Esophagus muscularis mucosa (tissue), 4 donors: ENCODE data around the gene ZNF438. TPM values are rescaled to one million over a fixed set of nuclear protein-coding genes. Genes with fewer than 3 reads are reported as not detected.

Experiments used
- DNase-seq: peaks from one replicate; pipeline ENCODE4 v3.0.0-alpha.2; 2017; ENCODE audit errors: extremely low spot score
- H3K27ac ChIP-seq, 4 donors: fragments of 200-600 bp; sonication (generic); replicated peaks in 1 of 4; 1 replicate in 3 of 4; 2 replicates in 1 of 4; pipeline ENCODE4 v1.5.1; 2016 to 2019; ENCODE audit warnings: mild to moderate bottlenecking in 1 of 4
- H3K27me3 ChIP-seq, 4 donors: fragments of 200-600 bp; sonication (generic); one replicate each; pipeline versions ENCODE4 v1.5.1 to v1.6.0; 2016 to 2019
- H3K36me3 ChIP-seq, 4 donors: fragments of 200-600 bp; sonication (generic); one replicate each; pipeline ENCODE4 v1.5.1; 2016 to 2019
- H3K4me1 ChIP-seq, 4 donors: fragments of 200-600 bp; sonication (generic); one replicate each; pipeline ENCODE4 v1.5.1; 2016 to 2019
- H3K4me3 ChIP-seq, 4 donors: fragments of 200-600 bp; sonication (generic); 1 replicate in 2 of 4; 2 replicates in 2 of 4; pipeline ENCODE4 v1.5.1; 2016 to 2019; ENCODE audit warnings: mild to moderate bottlenecking in 4 of 4, moderate library complexity in 1 of 4
- H3K9me3 ChIP-seq, 4 donors: fragments of 200-600 bp; sonication (generic); 1 replicate in 3 of 4; 2 replicates in 1 of 4; pipeline ENCODE4 v1.5.1; 2016 to 2019
- CTCF ChIP-seq, 3 experiments: fragments of 200-600 bp in 2 of 3; fragments of 450-650 bp in 1 of 3; sonication (generic) in 2 of 3; IDR thresholded peaks; one replicate each; pipeline ENCODE4 v1.5.1; 2017 to 2019; ENCODE audit warnings: antibody characterized with exemption in 3 of 3, mild to moderate bottlenecking in 2 of 3, moderate library complexity in 1 of 3
- EP300 ChIP-seq: sonication (generic); formaldehyde crosslinking; IDR thresholded peaks from one replicate; pipeline ENCODE4 v1.6.1; 2017; ENCODE audit warnings: antibody characterized with exemption
- POLR2A ChIP-seq: fragments of 450-650 bp; IDR thresholded peaks from one replicate; pipeline ENCODE4 v1.6.1; 2017; ENCODE audit warnings: antibody characterized with exemption, moderate library complexity, mild to moderate bottlenecking, low read depth
- POLR2AphosphoS5 ChIP-seq, 2 donors: sonication (generic); formaldehyde crosslinking; IDR thresholded peaks; one replicate each; pipeline ENCODE4 v1.6.1; 2017; ENCODE audit warnings: antibody characterized with exemption in 2 of 2
- WGBS: methylation state at CpG from one replicate; pipeline ENCODE4 v1.1.5; 2018; 5-methylcytosine and 5-hydroxymethylcytosine counted together
- intact Hi-C: fragments of 100-400 bp; cut with DNase I; formaldehyde crosslinking; loops from one replicate; pipeline ENCODE4 v1.15.1; 2023
- total RNA-seq, 4 donors: library from RNA; depleted of rRNA; stranded (reverse); fragments of >200 nt; gene quantifications; one replicate each; pipeline versions ENCODE4 v1.1.0 to v1.2.1, GENCODE V29; 2016

The ZNF438 gene
- total RNA-seq, 4 donors from 2014 or later: 11.0 to 11.6 (median 11.3) TPM

- H3K27ac ChIP-seq: no peak overlapping the region
- no peaks in the 10 kb centered on the region for H3K27me3 ChIP-seq
- H3K36me3 ChIP-seq: peaks cover 0 to 5% (median 0%) of the 10 kb centered on the region in 4 donors
- no peak overlapping the region for H3K4me3 ChIP-seq
- DNase-seq: no peak
- 100% methylated on average over 2 of the region's 2 CpGs for WGBS
- intact Hi-C loops: no loop called here
- TF ChIP-seq POLR2AphosphoS5 (IDR thresholded peaks at IDR 0.05) (no peak), CTCF (IDR thresholded peaks at IDR 0.05) (no peak), POLR2A (no peak), EP300 (no peak)
- H3K4me1 ChIP-seq: no peaks in the 10 kb centered on the region
- H3K9me3 ChIP-seq: no peaks in the 10 kb centered on the region
These were observed 113.0 kb downstream of the ZNF438 start for GRCh38 chr10:30918651-30919050.

GRCh38 chr10:30917789-30918188 lies 113.9 kb downstream of the ZNF438 start:
- 69% methylated on average over 1 of the region's 1 CpG for WGBS
- Histone ChIP-seq H3K4me3 (no peak overlapping the region), H3K9me3 (no peaks in the 10 kb centered on the region), H3K36me3 (peaks cover 0 to 2% (median 0%) of the 10 kb centered on the region in 4 donors), H3K4me1 (peaks cover 0 to 3% (median 0%) of the 10 kb centered on the region in 4 donors), H3K27me3 (no peaks in the 10 kb centered on the region), H3K27ac (no peak overlapping the region)
- no peak for DNase-seq
- no peak for TF ChIP-seq POLR2A
- no peak for TF ChIP-seq CTCF (IDR thresholded peaks at IDR 0.05)
- TF ChIP-seq POLR2AphosphoS5 (IDR thresholded peaks at IDR 0.05): no peak
- no peak for TF ChIP-seq EP300
- intact Hi-C loops: no loop called here

GRCh38 chr10:30917067-30917466 lies 114.6 kb downstream of the ZNF438 start:
- H3K4me3 ChIP-seq: no peak overlapping the region
- H3K9me3 ChIP-seq: no peaks in the 10 kb centered on the region
- no peaks in the 10 kb centered on the region for H3K36me3 ChIP-seq
- no peaks in the 10 kb centered on the region for H3K27me3 ChIP-seq
- H3K4me1 ChIP-seq: peaks cover 0 to 10% (median 0%) of the 10 kb centered on the region in 4 donors
- intact Hi-C loops: no loop called here
- TF ChIP-seq POLR2AphosphoS5 (IDR thresholded peaks at IDR 0.05) (no peak), EP300 (no peak), CTCF (IDR thresholded peaks at IDR 0.05) (no peak)
- H3K27ac ChIP-seq: no peak overlapping the region
- no peak for DNase-seq
- WGBS: 86% methylated on average over 3 of the region's 3 CpGs

- H3K27me3 ChIP-seq: no peaks in the 10 kb centered on the region
- no peak overlapping the region for H3K27ac ChIP-seq
- no peak overlapping the region for H3K4me3 ChIP-seq
- intact Hi-C loops: no loop called here
- H3K36me3 ChIP-seq: no peaks in the 10 kb centered on the region
- H3K4me1 ChIP-seq: peaks cover 0 to 17% (median 0%) of the 10 kb centered on the region in 4 donors
- DNase-seq: no peak
- WGBS: 44% methylated on average over 1 of the region's 1 CpG
- no peak for TF ChIP-seq CTCF (IDR thresholded peaks at IDR 0.05)
- TF ChIP-seq POLR2A: no peak
- TF ChIP-seq EP300: no peak
- no peak for TF ChIP-seq POLR2AphosphoS5 (IDR thresholded peaks at IDR 0.05)
- H3K9me3 ChIP-seq: no peaks in the 10 kb centered on the region
These were observed 116.5 kb downstream of the ZNF438 start for GRCh38 chr10:30915146-30915545.

GRCh38 chr10:30911303-30911863 lies 120.3 kb downstream of the ZNF438 start:
- Histone ChIP-seq H3K4me1 (peaks cover 0 to 17% (median 0%) of the 10 kb centered on the region in 4 donors), H3K36me3 (peaks cover 0 to 21% (median 17%) of the 10 kb centered on the region in 4 donors), H3K27ac (no peak overlapping the region), H3K4me3 (no peak overlapping the region), H3K9me3 (no peaks in the 10 kb centered on the region), H3K27me3 (no peaks in the 10 kb centered on the region)
- no peak for DNase-seq
- TF ChIP-seq CTCF (IDR thresholded peaks at IDR 0.05) (no peak), POLR2A (no peak), EP300 (no peak), POLR2AphosphoS5 (IDR thresholded peaks at IDR 0.05) (no peak)
- WGBS: 55% methylated on average over 3 of the region's 3 CpGs
- intact Hi-C loops: no loop called here
